HK-2 (cell line): Measurements from ENCODE around the gene FAM3B.
"Not testable (repeated sequence)": the region's sequence is repeated elsewhere in the genome, so short reads cannot be mapped to it uniquely, and the experiment has no call there.

ENCODE experiments used
- DNase-seq: peaks from one replicate; pipeline ENCODE4 v3.0.0-alpha.2; 2018; ENCODE audit not compliant: unreplicated experiment

The FAM3B gene

GRCh38 chr21:41316200-41317062 is at the start of gene FAM3B:
Gene FAM3B (plus strand): TSS chr21:41316801. CDS start chr21:41316880, 79 bp downstream.
- no peak for DNase-seq

- DNase-seq = no peak
Measured at GRCh38 chr21:41267346-41267745, 49.3 kb upstream of the FAM3B start.

GRCh38 chr21:41269535-41269934 is 47.1 kb upstream of the FAM3B start:
- no peak for DNase-seq

GRCh38 chr21:41277196-41277595 is 39.4 kb upstream of the FAM3B start:
- no peak for DNase-seq

GRCh38 chr21:41277846-41278245 is 38.8 kb upstream of the FAM3B start:
- DNase-seq = no peak

- DNase-seq = no peak
Measured at GRCh38 chr21:41280115-41280919, 36.3 kb upstream of the FAM3B start.

- no peak for DNase-seq
Measured at GRCh38 chr21:41282412-41282811, 34.2 kb upstream of the FAM3B start.

GRCh38 chr21:41283211-41283818 is 33.3 kb upstream of the FAM3B start:
- DNase-seq = peak; percentile 4

- no peak for DNase-seq
Measured at GRCh38 chr21:41289431-41289830, 27.2 kb upstream of the FAM3B start.

- DNase-seq = no peak
Measured at GRCh38 chr21:41290106-41290799, 26.3 kb upstream of the FAM3B start.

- DNase-seq = no peak
Measured at GRCh38 chr21:41294548-41295231, 21.9 kb upstream of the FAM3B start.

GRCh38 chr21:41295721-41296254 is 20.8 kb upstream of the FAM3B start:
- DNase-seq = no peak

- no peak for DNase-seq
Measured at GRCh38 chr21:41302976-41303375, 13.6 kb upstream of the FAM3B start.

- DNase-seq = no peak
Measured at GRCh38 chr21:41304068-41304720, 12.4 kb upstream of the FAM3B start.

GRCh38 chr21:41307219-41307618 is 9.4 kb upstream of the FAM3B start:
- no peak for DNase-seq

- DNase-seq = not testable (repeated sequence)
Measured at GRCh38 chr21:41313285-41314164, 3.1 kb upstream of the FAM3B start.

GRCh38 chr21:41315726-41316125 is 875 bp upstream of the FAM3B start:
- no peak for DNase-seq

- no peak for DNase-seq
Measured at GRCh38 chr21:41317063-41317392, 427 bp downstream of the FAM3B start.

GRCh38 chr21:41317458-41317857 is 857 bp downstream of the FAM3B start:
- no peak for DNase-seq

GRCh38 chr21:41318218-41318617 is 1.6 kb downstream of the FAM3B start:
- no peak for DNase-seq
